KOPT-K1 (cell line): ENCODE measurements around the gene GALNT2.

ENCODE experiments used
- H3K27ac ChIP-seq: fragments of 200-600 bp; sonication (generic); 2 replicates; pipeline ENCODE4 v1.5.1; 2016; ENCODE audit warnings: antibody characterized with exemption, mild to moderate bottlenecking, low read depth, low read length; ENCODE audit not compliant: poor library complexity, severe bottlenecking
- H3K36me3 ChIP-seq: fragments of 200-600 bp; sonication (generic); 2 replicates; pipeline ENCODE4 v1.5.1; 2017; ENCODE audit warnings: antibody characterized with exemption, mild to moderate bottlenecking, low read length, moderate library complexity; ENCODE audit not compliant: insufficient read depth
- H3K9me3 ChIP-seq: fragments of 200-600 bp; sonication (generic); 2 replicates; pipeline ENCODE4 v1.5.1; 2017; ENCODE audit warnings: antibody characterized with exemption, low read length, mild to moderate bottlenecking; ENCODE audit not compliant: insufficient read depth, poor library complexity, severe bottlenecking

GALNT2 gene

GRCh38 chr1:230166366-230167132, 99.5 kb downstream of the GALNT2 start:
- Histone ChIP-seq H3K9me3 (no peaks in the 10 kb centered on the region), H3K27ac (peak overlapping the region; percentile 69), H3K36me3 (peaks cover 14% of the 10 kb centered on the region)

GRCh38 chr1:230167419-230167852, 100.4 kb downstream of the GALNT2 start:
- Histone ChIP-seq H3K27ac (peak overlapping the region; percentile 69), H3K9me3 (no peaks in the 10 kb centered on the region), H3K36me3 (peaks cover 18% of the 10 kb centered on the region)

- Histone ChIP-seq H3K9me3 (no peaks in the 10 kb centered on the region), H3K36me3 (peaks cover 10% of the 10 kb centered on the region; the same call in 1 of the 2 replicates), H3K27ac (peak overlapping the region; percentile 69)
These were observed 102.6 kb downstream of the GALNT2 start for GRCh38 chr1:230169454-230170152.

- peak overlapping the region; percentile 69 for H3K27ac ChIP-seq
These were observed 103.1 kb downstream of the GALNT2 start for GRCh38 chr1:230170153-230170547.

GRCh38 chr1:230170622-230171021, 103.6 kb downstream of the GALNT2 start:
- Histone ChIP-seq H3K27ac (peak overlapping the region; percentile 69), H3K36me3 (peaks cover 10% of the 10 kb centered on the region; the same call in 1 of the 2 replicates), H3K9me3 (no peaks in the 10 kb centered on the region)

More at GRCh38 chr1:230170153-230170547, 103.1 kb downstream of the GALNT2 start:
- no peaks in the 10 kb centered on the region for H3K9me3 ChIP-seq
- peaks cover 10% of the 10 kb centered on the region; the same call in 1 of the 2 replicates for H3K36me3 ChIP-seq

- Histone ChIP-seq H3K27ac (peak overlapping the region; percentile 69), H3K36me3 (peaks cover 10% of the 10 kb centered on the region; the same call in 1 of the 2 replicates)
These were observed 104.4 kb downstream of the GALNT2 start for GRCh38 chr1:230171356-230172015.

GRCh38 chr1:230172016-230172537, 105.0 kb downstream of the GALNT2 start:
- peak overlapping the region; percentile 18 for H3K27ac ChIP-seq
- H3K36me3 ChIP-seq = peaks cover 10% of the 10 kb centered on the region; the same call in 1 of the 2 replicates
- no peaks in the 10 kb centered on the region for H3K9me3 ChIP-seq

More at GRCh38 chr1:230171356-230172015, 104.4 kb downstream of the GALNT2 start:
- H3K9me3 ChIP-seq = no peaks in the 10 kb centered on the region

GRCh38 chr1:230173187-230173975, 106.3 kb downstream of the GALNT2 start:
- H3K27ac ChIP-seq = peak overlapping the region; percentile 77
- peaks cover 17% of the 10 kb centered on the region for H3K36me3 ChIP-seq
- no peaks in the 10 kb centered on the region for H3K9me3 ChIP-seq

- Histone ChIP-seq H3K36me3 (peaks cover 23% of the 10 kb centered on the region), H3K27ac (peak overlapping the region; percentile 77)
These were observed 107.0 kb downstream of the GALNT2 start for GRCh38 chr1:230174041-230174440.

GRCh38 chr1:230174471-230175162, 107.6 kb downstream of the GALNT2 start:
- no peaks in the 10 kb centered on the region for H3K9me3 ChIP-seq
- H3K27ac ChIP-seq = peak overlapping the region; percentile 77
- peaks cover 29% of the 10 kb centered on the region for H3K36me3 ChIP-seq

More at GRCh38 chr1:230174041-230174440, 107.0 kb downstream of the GALNT2 start:
- no peaks in the 10 kb centered on the region for H3K9me3 ChIP-seq

GRCh38 chr1:230175163-230175747, 108.2 kb downstream of the GALNT2 start:
- H3K9me3 ChIP-seq = no peaks in the 10 kb centered on the region
- H3K36me3 ChIP-seq = peaks cover 35% of the 10 kb centered on the region
- H3K27ac ChIP-seq = peak overlapping the region; percentile 77

- no peaks in the 10 kb centered on the region for H3K9me3 ChIP-seq
- H3K27ac ChIP-seq = peak overlapping the region; percentile 77
- peaks cover 41% of the 10 kb centered on the region for H3K36me3 ChIP-seq
These were observed 108.8 kb downstream of the GALNT2 start for GRCh38 chr1:230175839-230176238.

- H3K36me3 ChIP-seq = peaks cover 46% of the 10 kb centered on the region
- no peaks in the 10 kb centered on the region for H3K9me3 ChIP-seq
- peak overlapping the region; percentile 77 for H3K27ac ChIP-seq
These were observed 109.3 kb downstream of the GALNT2 start for GRCh38 chr1:230176326-230176725.
